Upper lobe of left lung (tissue), 4 donors: ENCODE data around the gene CUBN.

Experiments
- CTCF ChIP-seq, 6 experiments: fragments of 450-650 bp in 4 of 6; fragments of 200-600 bp in 2 of 6; sonication (generic) in 2 of 6; IDR thresholded peaks; one replicate each; pipeline ENCODE4 v1.5.1; 2016 to 2019; ENCODE audit warnings: antibody characterized with exemption in 6 of 6
- POLR2A ChIP-seq, 4 donors: fragments of 450-650 bp; IDR thresholded peaks; one replicate each; pipeline ENCODE4 v1.5.1; 2016 to 2017; ENCODE audit warnings: antibody characterized with exemption in 4 of 4, mild to moderate bottlenecking in 2 of 4
- POLR2AphosphoS5 ChIP-seq, 2 donors: sonication (generic); formaldehyde crosslinking; IDR thresholded peaks; one replicate each; pipeline ENCODE4 v1.5.1; 2017; ENCODE audit warnings: antibody characterized with exemption in 2 of 2

GRCh38 chr10:16989826-16990293 is 139.8 kb downstream of the CUBN start:
- TF ChIP-seq CTCF (IDR thresholded peaks at IDR 0.05), result no peak
- TF ChIP-seq POLR2A (IDR thresholded peaks at IDR 0.05), result no peak
- no peak for TF ChIP-seq POLR2AphosphoS5 (IDR thresholded peaks at IDR 0.05)
